ENCODE results near the gene ORMDL2.

Gene ORMDL2

DNA sequence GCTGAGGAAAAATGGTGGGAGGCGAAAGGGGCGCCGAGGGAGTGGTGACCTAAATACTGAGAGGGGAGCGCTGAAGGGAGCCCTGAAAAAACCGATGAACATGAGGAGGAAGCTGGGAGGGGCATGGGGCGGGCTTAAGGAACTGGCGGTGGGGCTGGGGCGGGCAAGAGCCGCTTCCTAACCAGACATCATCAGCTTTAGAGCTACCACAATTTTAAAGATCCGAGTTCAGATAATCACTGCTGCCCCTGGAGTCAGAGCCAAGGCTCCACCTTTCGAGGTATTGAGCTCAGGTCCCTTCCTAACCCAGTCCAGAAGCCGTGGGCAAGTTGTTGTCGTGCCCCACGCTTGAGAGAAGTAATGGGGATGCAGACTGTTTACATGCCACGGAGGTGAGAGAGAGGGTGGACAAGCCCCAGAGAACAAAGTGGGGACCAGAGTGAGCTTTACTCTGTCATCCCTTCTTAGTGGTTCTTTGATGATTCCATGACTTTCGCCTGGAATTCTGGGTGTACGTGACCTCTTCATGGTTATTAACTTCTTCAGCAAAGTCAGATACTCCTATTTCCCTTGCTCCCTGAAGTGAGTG lies 393 bp downstream of the ORMDL2 start:
- TF ChIP-seq, protein P1, sequence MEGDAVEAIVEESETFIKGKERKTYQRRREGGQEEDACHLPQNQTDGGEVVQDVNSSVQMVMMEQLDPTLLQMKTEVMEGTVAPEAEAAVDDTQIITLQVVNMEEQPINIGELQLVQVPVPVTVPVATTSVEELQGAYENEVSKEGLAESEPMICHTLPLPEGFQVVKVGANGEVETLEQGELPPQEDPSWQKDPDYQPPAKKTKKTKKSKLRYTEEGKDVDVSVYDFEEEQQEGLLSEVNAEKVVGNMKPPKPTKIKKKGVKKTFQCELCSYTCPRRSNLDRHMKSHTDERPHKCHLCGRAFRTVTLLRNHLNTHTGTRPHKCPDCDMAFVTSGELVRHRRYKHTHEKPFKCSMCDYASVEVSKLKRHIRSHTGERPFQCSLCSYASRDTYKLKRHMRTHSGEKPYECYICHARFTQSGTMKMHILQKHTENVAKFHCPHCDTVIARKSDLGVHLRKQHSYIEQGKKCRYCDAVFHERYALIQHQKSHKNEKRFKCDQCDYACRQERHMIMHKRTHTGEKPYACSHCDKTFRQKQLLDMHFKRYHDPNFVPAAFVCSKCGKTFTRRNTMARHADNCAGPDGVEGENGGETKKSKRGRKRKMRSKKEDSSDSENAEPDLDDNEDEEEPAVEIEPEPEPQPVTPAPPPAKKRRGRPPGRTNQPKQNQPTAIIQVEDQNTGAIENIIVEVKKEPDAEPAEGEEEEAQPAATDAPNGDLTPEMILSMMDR (conservative IDR thresholded peaks at IDR 0.05; ENCODE audit: low read depth, low read length): no peak
- Histone ChIP-seq H3K4me3 (IDR thresholded peaks at IDR 0.05; ENCODE audit: insufficient read depth, low read depth, low read length) (peak overlapping the region; percentile 48), H3K79me2 (ENCODE audit: insufficient read depth, low read depth) (peaks cover 66% of the 10 kb centered on the region), H3K27ac (no peak overlapping the region), H3K9ac (peak overlapping the region; percentile 12; the same call in 1 of the 2 replicates), H3K4me1 (ENCODE audit: low read depth, poor library complexity, severe bottlenecking) (peaks cover 36% of the 10 kb centered on the region), H3K36me3 (ENCODE audit: insufficient read depth) (peaks cover 41% of the 10 kb centered on the region; the same call in 1 of the 2 replicates), H2AFZ (ENCODE audit: low read depth) (peak overlapping the region; percentile 50), H4K20me1 (ENCODE audit: insufficient read depth) (0 out of 2 replicates have a peak, but pooled peaks cover 10% of the 10 kb centered on the region), H3K4me2 (peak overlapping the region; percentile 74), H3K27me3 (ENCODE audit: insufficient read depth, low read depth) (no peaks in the 10 kb centered on the region)

DNA sequence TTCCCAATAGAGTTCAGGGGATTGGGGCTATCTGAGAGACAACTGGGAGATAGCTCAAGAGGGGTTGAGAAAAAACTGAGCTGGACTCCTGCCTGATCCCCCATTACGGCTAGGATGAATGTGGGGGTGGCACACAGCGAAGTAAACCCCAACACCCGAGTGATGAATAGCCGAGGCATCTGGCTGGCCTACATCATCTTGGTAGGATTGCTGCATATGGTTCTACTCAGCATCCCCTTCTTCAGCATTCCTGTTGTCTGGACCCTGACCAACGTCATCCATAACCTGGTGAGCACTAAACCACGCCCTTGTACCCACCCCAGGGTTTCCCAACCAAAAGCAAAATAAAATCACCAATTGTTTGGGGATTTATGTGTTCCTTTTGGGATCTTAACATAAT lies 1.0 kb downstream of the ORMDL2 start:
- Histone ChIP-seq H3K36me3 (ENCODE audit: insufficient read depth) (peaks cover 35% of the 10 kb centered on the region; the same call in 1 of the 2 replicates), H2AFZ (ENCODE audit: low read depth) (no peak overlapping the region), H3K4me2 (peak overlapping the region; percentile 74), H3K9ac (no peak overlapping the region; the same call in 1 of the 2 replicates), H3K4me3 (IDR thresholded peaks at IDR 0.05; ENCODE audit: insufficient read depth, low read depth, low read length) (peak overlapping the region; percentile 48), H4K20me1 (ENCODE audit: insufficient read depth) (0 out of 2 replicates have a peak, but pooled peaks cover 7% of the 10 kb centered on the region), H3K79me2 (ENCODE audit: insufficient read depth, low read depth) (peaks cover 60% of the 10 kb centered on the region), H3K27me3 (ENCODE audit: insufficient read depth, low read depth) (no peaks in the 10 kb centered on the region), H3K4me1 (ENCODE audit: low read depth, poor library complexity, severe bottlenecking) (peaks cover 36% of the 10 kb centered on the region), H3K27ac (no peak overlapping the region)
- TF ChIP-seq, protein P1 (conservative IDR thresholded peaks at IDR 0.05; ENCODE audit: low read depth, low read length): no peak

DNA sequence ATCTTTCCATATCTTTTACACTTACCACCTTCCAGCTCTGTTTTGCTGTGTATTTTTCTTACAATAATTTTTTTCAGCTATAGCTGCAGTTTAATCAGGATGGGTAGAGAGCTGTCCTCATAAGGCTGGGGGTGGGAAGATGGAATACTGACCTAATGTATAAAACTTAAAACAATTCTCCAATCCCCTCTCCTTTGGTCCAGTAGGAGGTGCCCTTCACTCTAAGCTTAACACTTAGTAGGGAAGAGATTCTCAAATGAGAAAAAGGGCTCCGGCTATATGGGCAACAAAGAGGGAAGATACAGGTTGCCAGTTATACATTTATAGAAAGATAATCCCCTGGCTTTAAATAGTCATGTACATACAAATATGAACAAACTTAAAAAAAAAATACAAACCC lies 2.8 kb downstream of the ORMDL2 start:
- no peak overlapping the region for H2AFZ ChIP-seq (ENCODE audit: low read depth)
- peaks cover 26% of the 10 kb centered on the region; the same call in 1 of the 2 replicates for H3K36me3 ChIP-seq (ENCODE audit: insufficient read depth)
- no peak overlapping the region for H3K27ac ChIP-seq
- no peak overlapping the region for H3K4me2 ChIP-seq
- H3K79me2 ChIP-seq (ENCODE audit: insufficient read depth, low read depth): peaks cover 46% of the 10 kb centered on the region
- H3K9ac ChIP-seq: no peak overlapping the region
- peaks cover 29% of the 10 kb centered on the region for H3K4me1 ChIP-seq (ENCODE audit: low read depth, poor library complexity, severe bottlenecking)
- no peaks in the 10 kb centered on the region for H3K27me3 ChIP-seq (ENCODE audit: insufficient read depth, low read depth)
- no peak overlapping the region for H3K4me3 ChIP-seq (IDR thresholded peaks at IDR 0.05; ENCODE audit: insufficient read depth, low read depth, low read length)
- H4K20me1 ChIP-seq (ENCODE audit: insufficient read depth): no peaks in the 10 kb centered on the region
- TF ChIP-seq, protein P1 (conservative IDR thresholded peaks at IDR 0.05; ENCODE audit: low read depth, low read length): peak; percentile 65

DNA sequence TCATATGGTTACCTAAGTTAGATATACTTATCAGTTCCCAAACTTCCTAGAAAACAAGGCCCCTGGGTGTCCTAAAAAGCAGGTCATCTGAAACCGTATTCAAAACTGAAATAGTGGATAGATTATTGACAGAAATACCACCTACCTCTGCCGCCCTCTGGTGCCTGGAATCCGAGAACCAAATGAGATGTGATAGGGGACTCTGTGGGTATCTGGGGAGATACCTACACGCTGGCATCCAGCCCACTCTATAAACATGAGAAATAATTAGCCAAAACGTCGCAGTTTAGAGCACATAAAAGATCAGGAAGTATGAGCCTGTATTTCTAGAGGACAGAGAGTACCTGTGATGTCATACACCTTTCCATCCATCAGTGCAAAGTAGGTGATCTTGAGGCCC lies 4.4 kb downstream of the ORMDL2 start:
- peaks cover 26% of the 10 kb centered on the region; the same call in 1 of the 2 replicates for H3K36me3 ChIP-seq (ENCODE audit: insufficient read depth)
- no peaks in the 10 kb centered on the region for H4K20me1 ChIP-seq (ENCODE audit: insufficient read depth)

More for the DNA sequence above, 4.4 kb downstream of the ORMDL2 start:
- H2AFZ ChIP-seq (ENCODE audit: low read depth): no peak overlapping the region
- TF ChIP-seq, protein P1 (conservative IDR thresholded peaks at IDR 0.05; ENCODE audit: low read depth, low read length): peak; percentile 48
- no peak overlapping the region for H3K9ac ChIP-seq
- peaks cover 37% of the 10 kb centered on the region for H3K79me2 ChIP-seq (ENCODE audit: insufficient read depth, low read depth)
- H3K4me1 ChIP-seq (ENCODE audit: low read depth, poor library complexity, severe bottlenecking): peaks cover 33% of the 10 kb centered on the region
- H3K27me3 ChIP-seq (ENCODE audit: insufficient read depth, low read depth): no peaks in the 10 kb centered on the region
- no peak overlapping the region for H3K4me3 ChIP-seq (IDR thresholded peaks at IDR 0.05; ENCODE audit: insufficient read depth, low read depth, low read length)
- H3K27ac ChIP-seq: no peak overlapping the region
- H3K4me2 ChIP-seq: no peak overlapping the region

Data from KMS-11 (cell line).